Stimulated activated CD8-positive, alpha-beta memory T cell treated with anti-CD3 and anti-CD28 coated beads, Interleukin-12 subunit alpha, Interleukin-12 subunit beta, amount 100 ng/mL, for 1 hour (primary cell): Measurements from ENCODE around the gene TFRC.
"Not testable (repeated sequence)": the region's sequence is repeated elsewhere in the genome, so short reads cannot be mapped to it uniquely, and the experiment has no call there.

Experiments used
- DNase-seq: peaks from one replicate; pipeline ENCODE4 v3.0.0-alpha.2; 2020; ENCODE audit warnings: low read depth

The TFRC gene

DNA sequence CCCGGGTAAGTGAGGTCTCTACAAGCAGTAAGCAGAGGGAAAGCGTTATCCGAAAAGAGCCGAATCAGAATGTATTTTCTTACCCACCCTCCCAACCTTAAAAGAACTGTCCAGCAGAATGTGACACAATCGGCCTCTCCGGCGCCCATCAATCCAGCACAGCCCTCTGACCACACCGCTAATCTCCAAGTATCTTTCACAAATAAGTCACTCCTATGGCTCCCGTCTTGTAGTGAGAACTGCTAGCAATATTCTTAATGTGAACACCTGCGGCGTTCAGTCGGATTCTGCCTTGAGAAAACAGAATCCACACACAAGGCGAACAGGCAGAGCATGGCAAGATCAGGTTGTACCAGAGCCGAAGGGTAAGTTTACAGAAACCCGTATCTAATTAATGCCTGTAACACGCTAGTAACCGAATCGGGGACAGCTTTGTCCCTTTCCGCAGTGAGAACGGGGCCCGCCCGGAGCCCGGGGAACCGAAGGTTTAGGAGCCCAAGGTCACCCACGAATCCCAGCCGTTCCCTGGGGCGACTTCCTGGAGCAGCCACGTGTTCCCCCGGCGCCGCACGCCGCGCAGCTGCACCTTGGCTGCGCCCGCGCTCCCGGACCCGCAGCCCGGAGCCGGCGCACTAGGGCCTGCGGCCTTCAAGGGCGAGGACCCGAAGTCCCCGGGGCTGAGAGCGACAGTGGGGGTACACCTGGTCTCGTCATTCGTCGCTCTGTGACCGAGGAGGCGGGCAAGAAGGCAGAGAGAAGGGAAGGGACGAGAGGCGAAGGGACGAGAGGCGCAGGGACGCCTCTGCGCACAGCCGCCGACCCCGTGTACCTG, 672 bp downstream of the TFRC start:
- DNase-seq, result peak; percentile 8

DNA sequence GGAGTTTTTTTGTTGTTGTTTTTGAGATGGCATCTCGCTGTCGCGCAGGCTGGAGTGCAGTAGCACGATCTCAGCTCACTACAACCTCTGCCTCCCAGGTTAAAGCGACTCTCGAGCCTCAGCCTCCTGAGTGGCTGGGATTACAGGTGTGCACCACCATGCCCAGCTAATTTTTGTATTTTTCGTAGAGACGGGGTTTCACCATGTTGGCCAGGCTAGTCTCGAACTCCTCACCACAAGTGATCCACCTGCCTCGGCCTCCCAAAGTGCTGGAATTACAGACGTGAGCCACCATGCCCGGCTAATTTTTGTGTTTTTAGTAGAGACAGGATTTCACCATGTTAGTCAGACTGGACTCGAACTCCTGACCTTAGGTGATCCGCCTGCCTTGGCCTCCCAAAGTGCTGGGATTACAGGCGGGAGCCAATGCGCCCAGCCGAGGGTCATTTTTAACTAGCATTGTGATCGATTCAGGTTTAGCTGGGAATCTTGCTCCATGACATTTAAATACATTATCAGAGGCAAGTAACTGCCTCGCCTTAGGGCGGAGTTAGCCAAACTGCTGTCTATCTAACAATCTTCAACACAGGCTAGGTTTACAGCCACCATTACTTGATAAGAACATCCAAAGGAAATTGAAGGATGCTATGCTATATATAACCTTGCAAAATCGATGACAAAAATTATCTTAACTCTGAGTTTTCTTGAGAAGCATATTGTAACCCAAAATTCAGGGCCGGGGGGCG, 1.6 kb downstream of the TFRC start:
- DNase-seq, result not testable (repeated sequence)

DNA sequence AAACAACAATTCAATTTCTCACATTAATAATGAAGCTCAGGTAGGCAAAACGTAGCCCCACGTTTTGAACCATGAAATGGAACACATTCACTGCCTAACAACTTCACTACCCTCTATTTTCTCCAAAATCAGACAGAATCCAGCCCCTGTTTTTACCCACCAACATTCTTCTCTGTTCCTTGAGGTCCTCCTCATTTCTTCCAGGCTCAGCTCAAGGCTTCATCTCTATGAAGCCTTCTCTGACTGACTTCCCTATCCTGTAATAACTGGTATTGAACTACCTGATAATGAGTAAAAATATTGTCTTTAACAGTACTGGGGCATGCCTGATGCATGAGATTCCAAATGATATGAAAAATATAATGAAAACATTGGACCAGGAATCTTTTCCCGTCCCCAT, 2.2 kb downstream of the TFRC start:
- DNase-seq, result no peak

DNA sequence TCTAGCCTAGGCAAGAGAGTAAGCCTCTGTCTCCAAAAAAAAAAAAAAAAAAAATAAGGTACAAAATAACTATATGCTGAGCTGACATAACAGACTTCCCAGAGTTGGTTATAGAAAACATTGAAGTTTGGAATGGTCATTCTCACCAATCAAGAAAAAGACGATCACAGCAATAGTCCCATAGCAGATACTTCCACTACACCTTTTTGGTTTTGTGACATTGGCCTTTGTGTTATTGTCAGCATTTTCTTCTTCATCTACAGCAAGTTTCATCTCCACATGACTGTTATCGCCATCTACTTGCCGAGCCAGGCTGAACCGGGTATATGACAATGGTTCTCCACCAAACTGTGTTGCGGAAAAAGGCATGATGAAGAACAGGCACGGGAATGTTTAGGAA, 6.9 kb downstream of the TFRC start:
- no peak for DNase-seq

DNA sequence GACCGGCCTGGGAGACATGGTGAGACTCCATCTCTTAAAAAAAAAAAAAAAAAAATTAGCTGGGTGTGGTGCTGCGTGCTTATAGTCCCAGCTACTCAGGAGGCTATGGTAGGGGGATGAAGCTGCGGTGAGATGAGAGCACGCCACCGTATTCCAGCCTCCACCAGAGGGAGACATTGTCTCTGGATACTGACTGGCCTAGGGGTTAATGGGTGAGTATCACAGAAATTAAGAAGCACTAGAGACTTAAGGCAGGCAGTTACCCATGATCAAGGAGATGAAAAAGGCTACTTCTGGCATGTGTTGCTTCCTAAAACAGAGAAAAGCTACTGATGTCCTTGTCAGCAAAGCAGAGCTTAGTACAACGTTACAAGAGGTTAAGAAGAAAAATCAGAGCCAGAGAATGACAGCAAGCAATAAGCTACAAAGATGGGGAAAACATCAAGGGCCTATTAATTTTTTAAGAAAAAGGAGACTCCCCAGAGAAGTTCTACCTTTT, 8.6 kb downstream of the TFRC start:
- DNase-seq, result peak; percentile 45

DNA sequence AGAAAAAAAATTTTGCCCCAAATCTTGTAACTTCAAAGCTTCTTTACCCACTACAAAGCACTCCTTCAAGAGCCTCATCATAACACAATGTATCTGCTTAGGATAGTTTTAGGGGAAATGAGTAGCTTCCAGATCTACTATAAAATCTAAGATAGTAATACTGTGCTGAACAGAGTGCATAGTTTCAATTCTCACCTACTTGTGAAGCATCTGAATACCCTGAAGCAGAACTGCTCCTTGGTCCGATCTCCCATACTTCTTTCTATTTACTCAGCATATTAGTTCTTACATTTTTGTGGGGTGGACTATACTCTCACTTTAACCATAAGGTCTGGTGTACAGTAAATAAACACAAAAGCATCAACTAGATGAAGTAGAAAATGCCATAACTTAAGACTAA, 9.6 kb downstream of the TFRC start:
- DNase-seq, result no peak

DNA sequence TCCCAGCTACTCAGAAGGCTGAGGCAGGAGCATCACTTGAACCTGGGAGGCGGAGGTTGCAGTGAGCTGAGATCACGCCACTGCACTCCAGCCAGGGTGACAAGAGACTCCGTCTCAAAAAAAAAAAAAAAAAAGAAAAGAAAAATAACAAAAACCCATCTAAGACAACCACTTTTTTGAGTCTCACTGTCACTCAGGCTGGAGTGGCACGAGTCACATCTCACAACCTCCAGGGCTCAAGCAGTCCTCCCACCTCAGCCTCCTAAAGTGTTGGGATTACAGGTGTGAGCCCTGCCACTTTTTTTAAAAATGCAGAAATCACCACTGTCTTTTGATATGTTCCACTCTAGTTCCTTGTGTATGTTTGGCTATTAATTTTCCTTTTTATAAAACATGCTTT, 13.1 kb downstream of the TFRC start:
- DNase-seq, result not testable (repeated sequence)

DNA sequence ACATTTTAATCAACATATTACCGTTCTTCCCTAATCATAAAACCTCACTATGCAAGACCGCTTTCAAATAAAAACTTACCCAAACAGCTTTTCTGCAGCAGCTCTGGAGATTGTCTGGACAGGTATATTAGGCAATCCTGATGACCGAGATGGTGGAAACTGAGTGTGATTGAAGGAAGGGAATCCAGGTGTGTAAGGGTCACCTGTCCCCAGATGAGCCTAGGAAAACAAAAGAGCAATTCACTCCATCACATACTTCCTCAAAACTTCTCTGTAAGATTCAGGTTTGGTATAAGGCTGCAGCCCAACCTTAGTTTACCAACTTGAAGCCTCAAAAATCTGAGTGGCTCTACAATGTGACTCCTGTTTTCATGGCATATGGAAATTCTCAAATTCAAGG, 14.5 kb downstream of the TFRC start:
- no peak for DNase-seq

DNA sequence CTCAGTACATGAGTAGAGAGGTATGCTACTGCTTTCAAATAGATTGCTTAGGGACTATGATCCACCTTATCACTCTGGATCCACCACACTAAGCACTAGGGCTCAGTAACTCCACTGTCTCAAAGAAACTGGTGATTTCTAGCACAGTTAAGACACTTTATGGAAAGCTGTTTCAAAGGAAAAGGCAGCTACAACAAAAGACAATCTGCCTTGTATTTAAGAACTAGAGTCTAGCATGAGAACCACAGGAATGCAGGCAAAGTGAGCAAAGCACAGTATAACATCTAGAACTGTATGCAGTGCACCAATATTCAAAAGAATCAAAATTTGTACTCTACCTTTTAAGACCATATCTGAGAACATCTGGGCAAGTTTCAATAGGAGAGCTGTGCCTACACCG, 17.9 kb downstream of the TFRC start:
- DNase-seq, result no peak

DNA sequence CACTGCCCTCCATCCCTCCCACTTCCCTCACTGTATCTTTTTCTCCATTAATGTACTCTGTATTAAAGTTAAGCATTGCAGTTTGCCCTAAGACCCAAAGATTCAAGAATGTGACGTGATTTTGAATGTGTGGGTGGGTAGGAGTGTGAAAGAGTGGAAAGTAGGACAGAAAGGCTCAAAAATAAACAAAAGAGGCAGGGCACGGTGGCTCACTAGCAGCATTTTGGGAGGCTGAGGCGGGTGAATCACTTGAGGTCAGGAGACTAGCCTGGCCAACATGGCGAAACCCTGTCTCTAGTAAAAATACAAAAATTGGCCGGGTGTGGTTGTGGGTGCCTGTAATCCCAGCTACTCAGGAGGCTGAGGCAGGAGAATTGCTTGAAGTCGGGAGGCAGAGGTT, 18.4 kb downstream of the TFRC start:
- no peak for DNase-seq

DNA sequence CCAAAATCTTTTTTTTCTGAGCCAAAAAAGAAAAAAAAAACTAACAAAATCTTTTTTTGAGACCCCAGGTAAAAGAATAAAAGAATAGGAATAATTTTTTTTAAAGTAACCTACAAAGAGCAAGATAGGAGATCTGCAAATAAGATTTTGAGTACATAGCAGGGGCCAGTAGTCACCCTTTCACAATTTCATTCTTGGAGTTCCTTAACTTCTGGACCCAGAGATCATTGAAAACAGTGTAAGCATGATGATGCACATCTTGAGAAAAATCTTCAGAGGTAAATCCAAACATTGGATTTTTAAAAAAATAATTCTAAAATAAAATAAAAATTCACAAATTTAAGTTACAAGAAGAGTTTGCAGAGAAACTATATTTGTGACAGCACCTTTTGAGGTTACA, 18.8 kb downstream of the TFRC start:
- no peak for DNase-seq

DNA sequence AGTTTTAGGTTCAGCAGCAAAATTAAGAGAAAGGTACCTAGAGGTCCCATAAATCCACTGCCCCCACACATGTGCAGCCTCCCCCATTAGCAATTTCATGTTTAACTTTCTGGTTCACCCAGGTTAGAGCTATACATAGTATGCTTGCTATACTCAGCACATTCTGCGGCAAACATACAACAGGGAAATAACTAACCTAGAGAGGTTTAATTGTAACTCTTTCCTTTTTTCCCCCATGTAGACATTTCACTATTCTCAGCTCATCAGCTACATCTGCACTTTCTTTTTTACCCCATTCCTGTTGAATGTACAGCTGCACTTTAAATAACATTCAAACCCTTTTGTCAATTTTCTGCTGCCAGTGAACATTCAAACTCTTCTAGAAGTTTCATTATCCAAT, 21.1 kb downstream of the TFRC start:
- DNase-seq, result no peak

DNA sequence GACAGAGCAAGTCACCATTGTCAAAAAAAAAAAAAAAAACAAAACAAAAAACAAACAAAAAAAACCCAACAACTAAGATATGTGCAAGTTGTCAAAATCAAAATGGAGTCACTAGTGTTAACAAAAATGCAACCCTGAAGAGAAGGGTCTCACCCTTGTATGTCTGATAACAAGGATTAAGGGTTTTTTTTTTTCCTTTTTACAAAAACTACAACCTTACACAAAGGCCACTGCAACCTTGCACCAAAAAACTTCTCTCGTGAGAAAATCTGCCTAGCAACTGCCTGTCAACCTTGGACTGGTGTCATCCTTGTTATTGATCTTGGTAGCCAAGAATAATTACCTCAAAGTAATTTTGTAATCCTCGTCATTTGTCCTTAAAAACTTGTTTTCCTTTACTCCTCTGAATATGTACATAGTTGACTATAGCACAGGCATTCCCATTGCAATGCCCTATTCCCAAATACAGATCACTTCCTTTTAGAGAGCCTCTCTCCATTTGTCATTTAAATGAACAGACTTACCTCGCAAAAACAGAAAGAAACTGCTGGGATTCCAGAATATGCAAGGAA, 24.0 kb downstream of the TFRC start:
- no peak for DNase-seq

DNA sequence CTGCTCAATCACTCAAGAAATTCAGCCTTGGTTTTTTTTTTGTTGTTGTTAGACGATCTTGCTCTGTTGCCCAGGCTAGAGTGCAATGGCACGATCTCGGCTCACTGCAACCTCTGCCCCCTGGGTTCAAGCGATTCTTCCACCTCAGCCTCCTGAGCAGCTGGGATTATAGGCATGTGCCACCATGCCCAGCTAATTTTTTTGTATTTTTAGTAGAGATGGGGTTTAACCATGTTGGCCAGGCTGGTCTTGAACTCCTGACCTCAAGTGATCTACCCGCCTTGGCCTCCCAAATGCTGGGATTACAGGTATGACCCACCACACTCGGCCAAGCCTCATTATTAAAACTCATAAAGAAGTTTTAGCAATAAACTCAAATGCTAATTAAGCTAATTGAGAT, 25.5 kb downstream of the TFRC start:
- not testable (repeated sequence) for DNase-seq

DNA sequence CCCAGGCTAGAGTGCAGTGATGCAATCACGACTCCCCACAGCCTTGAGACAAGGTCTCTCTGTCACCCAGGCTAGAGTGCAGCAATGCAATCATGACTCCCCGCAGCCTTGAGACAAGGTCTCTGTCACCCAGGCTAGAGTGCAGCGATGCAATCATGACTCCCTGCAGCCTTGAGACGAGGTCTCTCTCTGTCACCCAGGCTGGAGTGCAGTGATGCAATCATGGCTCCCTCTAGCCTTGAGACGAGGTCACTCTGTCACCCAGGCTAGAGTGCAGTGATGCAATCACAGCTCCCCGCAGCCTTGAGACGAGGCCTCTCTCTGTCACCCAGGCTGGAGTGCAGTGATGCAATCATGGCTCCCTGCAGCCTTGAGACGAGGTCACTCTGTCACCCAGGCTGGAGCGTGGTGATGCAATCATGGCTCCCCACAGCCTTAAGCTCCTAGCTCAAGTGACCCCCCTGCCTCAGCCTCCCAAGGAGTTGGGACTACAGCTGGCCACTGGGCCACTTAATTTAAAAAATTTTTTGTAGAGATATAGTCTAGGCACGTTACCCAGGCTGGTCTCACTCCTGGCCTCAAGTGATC, 26.1 kb downstream of the TFRC start:
- DNase-seq, result no peak

DNA sequence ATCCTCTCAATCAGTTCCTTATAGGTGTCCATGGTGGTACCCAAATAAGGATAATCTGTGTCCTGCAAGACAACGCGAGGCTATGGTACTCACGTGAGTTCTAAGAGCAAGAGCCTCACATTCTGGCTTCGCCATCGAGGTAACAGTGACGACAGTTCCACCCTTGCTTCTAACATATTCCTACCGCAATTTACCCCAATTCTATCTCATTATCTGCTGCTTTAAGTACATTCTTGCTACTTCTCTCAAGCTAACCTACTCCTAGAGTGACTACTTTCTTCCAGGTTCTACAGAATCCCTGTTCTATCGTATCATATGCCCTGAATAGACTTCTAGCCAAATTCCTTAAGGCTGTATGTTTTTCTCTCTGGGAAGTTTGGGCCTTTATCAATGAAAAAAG, 26.6 kb downstream of the TFRC start:
- DNase-seq, result no peak

DNA sequence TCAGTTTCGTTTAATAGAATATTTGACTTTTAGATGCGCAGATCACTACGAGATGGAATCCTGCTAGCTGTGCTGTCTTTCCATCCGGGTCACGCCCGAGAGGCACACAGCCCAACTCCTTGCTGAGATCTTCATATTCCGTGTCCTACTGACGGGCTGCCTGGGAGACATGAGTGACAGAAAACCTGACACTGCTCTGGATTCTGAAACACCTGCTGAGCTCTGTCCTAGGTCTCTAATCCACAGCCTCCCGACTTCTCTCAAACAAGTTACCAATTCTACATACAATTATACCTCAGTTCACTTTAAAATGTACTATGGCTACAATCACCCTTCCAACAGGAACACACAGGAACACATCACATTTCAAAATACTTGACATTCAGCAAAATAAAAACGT, 27.2 kb downstream of the TFRC start:
- DNase-seq, result no peak

DNA sequence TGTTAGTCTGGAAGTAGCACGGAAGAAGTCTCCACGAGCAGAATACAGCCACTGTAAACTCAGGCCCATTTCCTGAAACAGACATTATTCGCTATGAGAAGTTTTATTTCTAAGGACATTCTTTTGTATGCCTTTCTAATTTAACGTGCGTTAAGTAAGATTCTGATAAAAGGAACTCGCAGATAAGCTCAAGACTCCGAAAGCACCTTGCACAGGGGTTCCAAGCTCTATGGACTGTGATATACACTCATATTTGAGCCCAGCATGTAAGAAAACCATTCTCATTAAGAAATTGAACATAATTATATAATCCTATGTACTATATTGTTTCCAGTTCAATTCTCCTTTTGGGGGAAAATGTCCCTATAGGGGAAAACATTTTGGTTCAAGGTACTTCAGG, 28.4 kb downstream of the TFRC start:
- DNase-seq, result no peak

DNA sequence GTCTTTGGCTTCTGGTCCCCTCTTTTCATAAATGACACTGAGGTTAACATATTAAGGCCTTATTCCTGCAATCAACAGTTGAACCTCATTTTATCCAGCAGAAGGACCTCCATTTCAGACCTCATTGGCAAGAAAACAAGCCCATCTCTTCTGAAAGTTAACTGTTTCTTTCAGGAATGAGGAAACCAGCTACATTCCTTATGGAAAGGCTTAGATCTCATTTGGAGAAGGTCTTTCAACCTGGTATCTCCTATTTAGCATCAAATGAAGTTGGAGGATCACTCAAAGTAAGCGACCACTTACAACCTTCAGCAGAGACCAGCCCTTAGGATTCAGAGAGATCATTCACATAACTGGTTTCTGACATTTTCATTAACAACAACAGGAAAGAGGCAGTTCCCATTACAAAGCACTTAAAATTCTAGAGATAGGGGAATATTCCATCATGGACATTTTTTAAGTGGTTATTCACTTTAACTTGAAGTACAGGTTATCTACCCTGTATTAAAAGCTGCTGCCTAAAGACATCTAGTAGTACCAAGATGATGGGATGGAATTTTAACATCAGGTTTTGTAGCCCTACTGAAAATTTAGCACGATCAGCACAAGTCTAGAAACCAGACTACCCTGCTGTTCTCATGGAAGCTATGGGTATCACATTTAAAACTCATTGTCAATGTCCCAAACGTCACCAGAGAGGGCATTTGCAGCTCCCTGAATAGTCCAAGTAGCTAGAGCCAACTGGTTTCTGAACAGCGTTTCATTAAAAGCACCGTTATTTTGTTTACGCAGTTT, 30.4 kb downstream of the TFRC start:
- DNase-seq, result no peak

DNA sequence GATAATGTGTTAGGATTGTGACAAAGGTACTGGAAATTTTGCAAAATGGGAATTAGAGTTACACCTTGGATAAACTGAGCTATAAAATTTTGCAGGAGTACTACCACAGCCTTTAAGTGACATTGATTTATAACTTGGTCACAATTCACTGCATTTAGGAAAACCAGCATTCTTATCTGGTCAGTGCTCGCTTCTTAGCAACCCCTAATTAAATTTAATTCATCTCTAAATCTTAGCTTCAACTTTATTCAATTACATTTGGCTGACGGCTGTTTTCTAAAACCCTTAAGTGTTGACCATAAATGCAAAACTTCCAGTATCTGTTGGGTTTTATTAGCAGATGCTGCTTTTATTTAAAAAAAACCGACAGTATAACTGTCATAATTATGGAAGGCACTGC, 31.3 kb downstream of the TFRC start:
- DNase-seq, result no peak

DNA sequence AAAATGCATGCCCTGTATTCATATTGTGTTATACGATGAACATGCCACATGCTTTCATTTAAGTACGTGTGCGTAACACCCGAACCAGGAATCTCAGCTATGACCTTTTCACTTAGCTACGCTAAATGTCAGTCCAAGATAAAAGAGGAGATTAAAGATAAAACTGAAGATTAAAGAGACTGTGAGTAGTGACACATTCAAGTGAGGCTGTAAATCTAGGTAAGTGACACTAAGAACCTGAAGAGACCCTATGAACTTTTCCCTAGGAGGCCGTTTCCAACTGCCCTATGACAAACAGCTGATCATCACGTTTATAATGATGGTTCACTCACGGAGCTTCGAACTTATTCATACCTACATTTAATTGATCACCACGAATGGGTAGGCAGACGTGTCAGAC, 32.2 kb downstream of the TFRC start:
- no peak for DNase-seq
